Limb (tissue), 2 donors: ENCODE results near the gene SORCS2.
"Not testable (repeated sequence)": the region's sequence is repeated elsewhere in the genome, so short reads cannot be mapped to it uniquely, and the experiment has no call there.

Experiments used
- DNase-seq, 2 donors: peaks; one replicate each; pipeline ENCODE4 v3.0.0-alpha.2; 2016; ENCODE audit errors: extremely low spot score in 2 of 2

Gene SORCS2

DNA sequence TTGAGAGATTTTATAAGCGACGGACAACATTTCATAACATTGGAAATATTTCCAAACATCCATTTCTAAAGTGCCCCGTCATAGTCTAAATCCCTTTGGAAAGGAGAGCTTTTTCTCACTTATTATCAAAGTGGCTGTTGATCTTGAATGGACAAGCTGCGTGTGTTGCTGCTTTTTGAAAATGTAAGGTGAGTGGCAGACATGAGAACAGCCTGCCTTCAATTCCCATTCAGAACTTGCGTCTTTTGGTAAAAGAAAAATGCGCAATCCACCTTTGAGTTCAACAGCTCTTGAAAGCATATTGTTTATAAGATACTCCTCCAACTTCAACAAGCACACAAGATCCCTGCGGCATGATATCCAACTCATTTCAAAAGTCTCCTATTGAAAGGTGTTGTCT, 380.6 kb downstream of the SORCS2 start:
- no peak for DNase-seq

GRCh38 chr4:7573576-7574091, 381.3 kb downstream of the SORCS2 start:
- DNase-seq: no peak

- no peak for DNase-seq
Observed at GRCh38 chr4:7574287-7575014, 382.1 kb downstream of the SORCS2 start.

DNA sequence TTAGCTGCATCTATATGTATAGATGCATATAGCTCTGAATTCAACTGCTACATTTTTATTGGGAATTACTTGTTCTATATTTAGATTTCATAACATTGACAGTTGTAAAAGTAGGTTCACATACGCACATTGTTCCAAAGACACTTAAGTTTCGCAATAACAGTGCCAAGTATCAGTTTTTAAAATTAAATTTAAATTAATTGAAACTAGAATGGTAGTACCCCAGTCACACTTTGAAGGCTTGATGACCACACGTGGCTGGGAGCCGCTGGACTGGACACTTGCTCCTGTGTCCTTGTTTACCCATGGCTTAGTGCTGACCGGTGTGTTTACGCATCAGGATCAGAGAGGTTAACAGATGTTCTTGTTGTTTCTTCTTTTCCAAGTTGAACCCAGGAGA, 383.1 kb downstream of the SORCS2 start:
- DNase-seq: no peak

GRCh38 chr4:7577361-7578039, 385.2 kb downstream of the SORCS2 start:
- DNase-seq: not testable (repeated sequence)

DNA sequence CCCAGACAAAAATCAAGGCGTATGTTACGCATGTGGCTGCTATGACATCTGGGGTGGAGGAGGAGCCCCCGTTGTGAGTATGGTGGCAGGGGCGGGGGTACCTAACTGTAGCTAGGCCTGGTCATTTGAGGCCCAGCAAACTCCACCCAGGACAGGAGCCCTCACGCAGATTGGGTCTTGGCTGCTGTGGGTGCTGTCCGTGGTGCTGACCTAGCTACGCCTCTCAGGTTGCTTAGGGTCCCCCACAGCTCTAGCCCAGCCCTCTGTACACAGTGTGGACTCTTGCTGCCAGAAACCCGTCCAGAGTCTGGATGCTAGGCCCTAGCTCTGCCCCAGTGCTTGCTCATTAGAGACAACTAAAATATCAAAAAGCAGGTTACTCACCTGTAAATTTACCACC, 389.1 kb downstream of the SORCS2 start:
- peak; percentile 66 to 83 for DNase-seq

DNA sequence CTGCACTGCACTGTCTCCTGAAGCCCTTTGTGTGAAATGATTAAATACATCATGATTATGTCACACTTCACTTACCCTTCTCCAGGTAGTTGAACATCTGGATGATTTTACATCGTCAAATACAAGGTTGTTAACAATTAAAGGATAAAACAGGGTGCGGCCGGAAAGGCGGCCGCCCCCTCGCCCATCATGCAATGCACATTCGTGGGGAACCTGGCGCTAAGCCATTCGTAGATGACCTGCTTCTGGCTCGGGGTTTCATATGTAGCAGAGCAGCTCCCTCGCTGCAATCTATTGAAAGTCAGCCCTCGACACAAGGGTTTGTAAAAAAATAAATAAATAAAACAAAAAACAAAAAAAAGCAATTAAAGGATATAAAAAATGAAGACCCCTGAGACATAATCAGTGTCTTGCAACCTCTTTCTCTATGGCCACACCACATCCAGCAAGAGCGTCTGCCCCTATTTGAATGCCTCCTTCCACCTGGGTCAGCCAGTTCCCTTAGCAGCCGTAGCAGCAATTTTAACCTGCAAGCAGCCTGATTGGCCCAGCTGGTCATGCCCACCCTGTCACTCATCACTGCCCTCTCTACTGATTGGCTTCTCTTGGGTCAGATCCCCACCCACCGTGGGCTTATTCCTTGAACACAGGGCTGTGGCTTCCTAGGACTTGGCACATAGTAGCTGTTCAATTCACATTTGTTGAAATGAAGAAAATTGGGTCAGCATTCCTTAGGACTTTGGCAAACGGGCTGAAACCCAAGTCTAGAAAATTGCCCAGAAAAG, 390.2 kb downstream of the SORCS2 start:
- no peak for DNase-seq

DNA sequence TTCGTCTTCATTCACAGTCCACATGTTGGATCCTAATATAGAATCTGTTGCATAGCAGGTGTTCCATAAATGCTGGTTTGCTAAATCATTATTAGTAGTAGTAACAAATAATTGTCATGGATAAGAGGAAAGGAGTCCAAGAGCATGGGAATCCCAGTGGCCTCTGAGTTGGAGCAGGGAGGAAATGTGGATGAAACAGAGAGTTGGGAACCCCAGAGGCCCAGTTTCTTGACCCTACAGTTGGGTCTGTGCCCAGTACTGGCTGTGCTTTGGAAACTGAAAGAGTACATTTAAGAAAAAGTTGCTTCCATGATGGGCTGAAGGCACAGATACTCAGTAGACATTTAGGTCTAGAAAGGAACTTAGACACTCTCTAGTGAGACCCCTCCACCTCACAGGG, 391.8 kb downstream of the SORCS2 start:
- no peak for DNase-seq

DNA sequence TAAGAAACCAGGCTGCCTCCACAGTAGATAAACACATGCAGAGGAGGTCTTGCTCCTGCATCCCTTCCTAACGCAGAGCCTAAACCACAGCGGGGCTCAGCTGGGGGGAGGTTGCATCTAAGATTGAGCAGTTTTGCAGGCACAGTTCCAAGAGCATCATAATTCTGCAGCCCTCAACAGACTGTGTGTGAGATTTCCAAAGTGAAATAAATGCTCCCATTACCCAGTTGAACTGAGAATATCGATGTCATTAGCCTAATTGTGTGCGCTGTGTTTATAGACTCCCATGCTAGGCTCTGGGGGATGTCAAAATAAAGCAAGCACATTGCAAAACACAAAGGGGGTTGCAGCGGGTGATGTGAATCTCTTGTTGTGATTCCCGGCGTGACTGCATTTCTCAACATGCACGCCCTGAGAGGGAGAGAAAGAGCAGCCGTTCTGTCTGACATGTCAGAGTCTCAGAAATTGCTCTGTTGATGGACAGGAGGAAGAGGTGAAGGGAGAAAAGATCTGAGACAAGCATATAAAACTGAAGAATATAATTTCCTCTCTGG, 392.3 kb downstream of the SORCS2 start:
- DNase-seq: no peak

GRCh38 chr4:7585768-7586167, 393.4 kb downstream of the SORCS2 start:
- DNase-seq: no peak

- peak in 1 of 2 donors; percentile 27 for DNase-seq
Observed at GRCh38 chr4:7587433-7588405, 395.4 kb downstream of the SORCS2 start.

GRCh38 chr4:7590189-7590588, 397.9 kb downstream of the SORCS2 start:
- DNase-seq: no peak

DNA sequence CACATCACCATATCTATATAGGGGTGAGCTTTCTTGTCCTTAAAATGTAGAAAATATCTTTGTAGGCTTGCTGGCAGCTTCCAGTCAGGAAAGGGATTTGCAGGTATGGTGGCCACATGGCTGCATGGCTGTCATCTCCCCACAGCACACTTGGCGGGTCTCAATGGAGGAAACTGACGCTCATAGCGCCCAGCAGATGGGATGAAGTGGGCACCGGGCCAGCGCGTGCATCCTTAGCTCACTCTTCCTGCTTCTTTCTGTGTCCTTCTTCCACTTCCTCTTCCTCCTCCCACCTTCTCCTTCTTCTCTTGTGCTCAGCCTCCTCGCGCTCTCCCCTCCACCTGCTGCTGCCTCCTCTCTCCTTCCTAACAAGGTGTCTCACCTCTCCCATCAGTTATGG, 398.6 kb downstream of the SORCS2 start:
- no peak for DNase-seq

GRCh38 chr4:7591409-7592053, 399.2 kb downstream of the SORCS2 start:
- no peak for DNase-seq

- no peak for DNase-seq
Observed at GRCh38 chr4:7593646-7594412, 401.5 kb downstream of the SORCS2 start.

DNA sequence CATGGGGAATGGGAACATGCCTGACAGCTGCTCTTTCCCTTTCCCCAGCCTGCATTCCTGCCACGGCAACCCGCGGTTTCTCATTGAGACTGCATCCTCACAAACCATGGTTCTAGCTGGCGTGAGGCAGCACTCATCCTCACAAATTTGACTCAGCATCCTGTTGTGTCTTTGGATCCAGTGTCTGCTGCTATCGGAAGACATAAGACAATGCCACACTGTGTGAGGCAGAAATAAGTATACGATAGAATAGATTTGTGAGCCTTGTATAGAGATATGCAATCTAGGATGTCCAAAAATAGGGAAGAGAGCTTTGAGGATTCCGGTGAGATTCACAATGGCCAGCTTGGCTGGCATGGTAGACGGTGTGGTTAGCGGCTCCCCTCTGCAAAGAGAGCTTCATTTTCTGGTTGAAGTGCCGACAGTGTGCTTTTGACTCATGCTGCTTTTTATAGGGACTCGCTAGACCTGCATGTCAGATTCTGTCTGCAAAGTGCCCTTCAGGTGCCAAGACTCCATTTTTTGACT, 403.7 kb downstream of the SORCS2 start:
- DNase-seq: no peak

DNA sequence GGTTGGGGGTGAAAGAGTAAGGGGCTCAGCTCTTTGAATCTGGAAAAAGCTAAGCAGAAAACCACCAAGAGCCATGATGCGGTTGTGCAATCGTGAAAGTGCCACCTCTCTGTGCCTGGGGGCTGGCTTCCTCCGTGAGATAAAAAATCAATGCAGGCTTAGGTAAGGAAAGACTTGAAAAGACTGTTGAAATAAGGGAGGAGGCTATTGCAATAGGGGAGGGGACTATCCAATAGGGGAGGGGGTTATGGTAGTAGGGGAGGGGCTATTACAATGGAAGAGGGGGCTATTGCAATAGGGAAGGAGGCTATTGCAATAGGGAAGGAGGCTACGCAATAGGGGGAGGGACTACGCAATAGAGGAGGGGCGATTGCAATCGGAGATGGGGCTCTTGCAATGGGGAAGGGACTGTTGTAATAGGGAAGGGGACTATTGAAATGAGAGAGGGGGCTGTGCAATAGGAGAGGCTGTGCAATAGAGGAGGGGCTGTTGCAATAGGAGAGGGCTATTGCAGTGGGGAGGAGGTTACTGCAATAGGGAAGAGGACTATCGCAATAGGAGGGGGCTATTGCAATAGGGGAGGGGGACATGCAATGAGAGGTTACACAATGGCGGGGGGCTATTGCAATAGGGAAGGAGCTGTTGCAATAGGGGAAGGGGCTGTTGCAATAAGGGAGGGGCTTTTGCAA, 404.7 kb downstream of the SORCS2 start:
- no peak for DNase-seq

- no peak for DNase-seq
Observed at GRCh38 chr4:7598939-7599790, 406.8 kb downstream of the SORCS2 start.
